Skeletal muscle satellite cell (primary cell): ENCODE measurements around the gene C11orf16. TPM values are rescaled to one million over a fixed set of nuclear protein-coding genes. Genes with fewer than 3 reads are reported as not detected.

Experiments used
- H3K27me3 ChIP-seq: 2 replicates; pipeline ENCODE4 v1.7.0; 2013; ENCODE audit warnings: low read length; ENCODE audit not compliant: control insufficient read depth, insufficient read depth
- H3K36me3 ChIP-seq: 2 replicates; pipeline ENCODE4 v1.7.0; 2013; ENCODE audit warnings: mild to moderate bottlenecking, control low read depth, low read length; ENCODE audit not compliant: insufficient read depth
- H3K4me1 ChIP-seq: 2 replicates; pipeline ENCODE4 v1.7.0; 2013; ENCODE audit warnings: low read length; ENCODE audit not compliant: control insufficient read depth, insufficient read depth
- H3K4me2 ChIP-seq: 2 replicates; pipeline ENCODE4 v1.7.0; 2013; ENCODE audit warnings: mild to moderate bottlenecking, low read length
- H3K4me3 ChIP-seq: 2 replicates; pipeline ENCODE4 v1.7.0; 2013; ENCODE audit warnings: low read length
- H3K9ac ChIP-seq: 2 replicates; pipeline ENCODE4 v1.7.0; 2013; ENCODE audit warnings: mild to moderate bottlenecking, low read depth, low read length, moderate library complexity
- H3K9me3 ChIP-seq: replicated peaks from 2 replicates; pipeline ENCODE4 v1.7.0; 2013; ENCODE audit warnings: mild to moderate bottlenecking, control low read depth, low read length
- small RNA-seq: library from RNA; depleted of rRNA; stranded (forward); fragments of <200 nt; gene quantifications from one replicate; pipeline ENCODE3, GENCODE V24; 2012

C11orf16 gene

GRCh38 chr11:8871962-8872361 is 60.8 kb downstream of the C11orf16 start:
- no peak overlapping the region for H3K4me3 ChIP-seq
- peak overlapping the region; percentile 75 for H3K4me2 ChIP-seq
- H3K27me3 ChIP-seq: no peaks in the 10 kb centered on the region

GRCh38 chr11:8871171-8871775 is 61.5 kb downstream of the C11orf16 start:
- peak overlapping the region; percentile 83 for H3K9ac ChIP-seq
- H3K4me2 ChIP-seq: peak overlapping the region; percentile 75
- H3K4me1 ChIP-seq: peaks cover 36% of the 10 kb centered on the region
- no peaks in the 10 kb centered on the region for H3K27me3 ChIP-seq
- no peaks in the 10 kb centered on the region for H3K36me3 ChIP-seq
- H3K4me3 ChIP-seq: peak overlapping the region; percentile 87
- no peaks in the 10 kb centered on the region for H3K9me3 ChIP-seq

More at GRCh38 chr11:8871962-8872361, 60.8 kb downstream of the C11orf16 start:
- H3K36me3 ChIP-seq: no peaks in the 10 kb centered on the region
- peaks cover 29% of the 10 kb centered on the region for H3K4me1 ChIP-seq
- H3K9me3 ChIP-seq: no peaks in the 10 kb centered on the region
- H3K9ac ChIP-seq: no peak overlapping the region

- Histone ChIP-seq H3K4me1 (peaks cover 37% of the 10 kb centered on the region), H3K36me3 (no peaks in the 10 kb centered on the region), H3K9me3 (no peaks in the 10 kb centered on the region), H3K9ac (peak overlapping the region; percentile 83), H3K4me2 (peak overlapping the region; percentile 75), H3K4me3 (peak overlapping the region; percentile 87), H3K27me3 (no peaks in the 10 kb centered on the region)
These were observed 62.2 kb downstream of the C11orf16 start for GRCh38 chr11:8870411-8871170.

Small RNAs within 50 kb of the gene (small RNA-seq; reads per million reads assigned to genes)
- not detected for gene RF00019
